ENCODE data around the gene LHFPL6.

The LHFPL6 gene

DNA sequence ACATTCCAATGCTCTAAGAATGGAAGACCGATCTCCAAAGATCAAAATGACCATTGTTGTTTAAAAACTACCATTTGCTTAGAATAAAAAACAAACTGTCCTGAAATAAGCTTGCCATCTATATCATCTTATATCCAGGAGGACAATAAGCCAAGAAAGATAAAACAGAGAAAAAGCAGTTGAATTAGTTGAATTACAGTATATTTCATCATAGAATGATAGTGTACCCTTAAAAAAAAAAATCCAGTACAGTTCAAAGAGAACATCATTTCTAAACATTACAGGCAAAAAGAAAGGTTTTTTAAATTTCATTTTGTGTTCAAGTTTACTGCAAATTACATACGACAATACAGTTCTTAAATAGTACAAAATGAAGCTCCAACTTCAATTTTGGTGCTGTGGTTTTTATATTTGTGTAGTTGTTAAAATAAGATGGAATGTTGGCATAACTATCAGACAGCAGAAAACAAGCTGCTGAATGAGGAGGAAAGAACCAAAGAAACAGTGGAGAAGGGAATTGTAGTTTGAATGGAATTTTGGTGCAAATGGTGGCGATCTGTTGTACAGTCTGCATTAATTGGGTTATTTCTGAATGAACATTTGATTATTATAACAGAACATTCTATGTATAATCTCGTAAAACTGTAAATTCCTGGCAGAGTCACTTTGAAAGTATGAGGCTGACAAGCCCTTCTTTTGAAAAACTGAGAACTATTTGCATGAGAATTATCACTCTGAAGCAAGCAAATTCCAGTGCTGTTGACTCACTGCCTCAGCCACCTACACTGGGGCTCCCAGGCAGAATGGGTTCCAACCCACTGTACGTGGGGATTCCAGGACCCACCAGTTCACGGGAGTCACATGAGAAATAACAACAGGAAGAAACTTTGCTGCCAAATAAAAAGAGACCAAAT lies 37.7 kb downstream of the LHFPL6 start:
- H3K36me3 ChIP-seq (ENCODE audit: control insufficient read depth in 1 of 2, insufficient read depth in 2 of 2, low read length in 2 of 2), result no peaks in the 10 kb centered on the region
- H2AK5ac ChIP-seq (ENCODE audit: low read length), result no peak overlapping the region
- H3K4me3 ChIP-seq (ENCODE audit: low read depth, low read length), result no peak overlapping the region
- no CpG with 5 or more reads among the region's 6 CpGs for WGBS (ENCODE audit: extremely low coverage, insufficient coverage, insufficient read length)
- H3K79me1 ChIP-seq (ENCODE audit: low read length), result no peaks in the 10 kb centered on the region
- H3K9ac ChIP-seq (ENCODE audit: low read length), result no peak overlapping the region
- peak; percentile 62 to 87 for DNase-seq
- no peak overlapping the region for H3K4ac ChIP-seq (ENCODE audit: low read depth, low read length)
- no peak overlapping the region for H3K23ac ChIP-seq (ENCODE audit: low read length)
- no peak overlapping the region for H4K8ac ChIP-seq (ENCODE audit: low read depth, low read length)
- no peak overlapping the region for H2AFZ ChIP-seq (ENCODE audit: insufficient read depth, low read length, poor library complexity)
- no peaks in the 10 kb centered on the region for H3K9me3 ChIP-seq (ENCODE audit: insufficient read depth, low read depth, low read length)
- H3K27ac ChIP-seq (ENCODE audit: low read depth, low read length), result peak overlapping the region; percentile 15
- no peaks in the 10 kb centered on the region for H3K79me2 ChIP-seq (ENCODE audit: control insufficient read depth, insufficient read depth, low read length, poor library complexity)
- no peaks in the 10 kb centered on the region for H3K4me1 ChIP-seq (ENCODE audit: control insufficient read depth in 1 of 2, insufficient read depth in 2 of 2, low read length in 2 of 2)
- H2BK12ac ChIP-seq (ENCODE audit: low read length), result no peak overlapping the region
- H3K27me3 ChIP-seq (ENCODE audit: insufficient read depth, low read length), result no peaks in the 10 kb centered on the region
- H4K12ac ChIP-seq (ENCODE audit: low read depth, low read length), result no peak overlapping the region
- no peak overlapping the region for H2BK120ac ChIP-seq (ENCODE audit: insufficient read depth, low read length, poor library complexity)
- no peak overlapping the region for H2BK5ac ChIP-seq (ENCODE audit: low read depth, low read length, poor library complexity)
- H3K18ac ChIP-seq (ENCODE audit: low read length), result no peak overlapping the region
- peak overlapping the region; percentile 21 for H3K4me2 ChIP-seq (ENCODE audit: low read length)
- no peak overlapping the region for H4K91ac ChIP-seq (ENCODE audit: low read depth, low read length)
- no peak overlapping the region for H3K14ac ChIP-seq (ENCODE audit: low read length)

DNA sequence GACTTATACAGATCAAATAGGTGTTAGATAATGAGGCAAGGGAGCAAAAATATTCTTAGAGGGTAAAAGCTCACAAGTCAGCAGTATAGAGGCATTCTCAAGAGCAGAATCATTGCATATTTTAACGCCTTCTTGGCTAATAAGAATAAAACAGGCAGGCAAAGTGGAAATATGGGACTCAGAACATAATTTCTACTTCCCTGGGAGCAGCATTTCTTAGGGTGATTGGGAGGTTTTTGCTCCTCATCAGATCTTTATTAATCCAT lies 39.6 kb downstream of the LHFPL6 start:
- H3K27me3 ChIP-seq (ENCODE audit: insufficient read depth, low read length), result no peaks in the 10 kb centered on the region
- H2AK5ac ChIP-seq (ENCODE audit: low read length), result no peak overlapping the region
- H2BK12ac ChIP-seq (ENCODE audit: low read length), result no peak overlapping the region
- no peak overlapping the region for H4K91ac ChIP-seq (ENCODE audit: low read depth, low read length)
- peak in 1 of 2 donors; percentile 48 for DNase-seq
- no peak overlapping the region for H3K4ac ChIP-seq (ENCODE audit: low read depth, low read length)
- no peaks in the 10 kb centered on the region for H3K79me2 ChIP-seq (ENCODE audit: control insufficient read depth, insufficient read depth, low read length, poor library complexity)
- no peak overlapping the region for H3K4me2 ChIP-seq (ENCODE audit: low read length)
- no peak overlapping the region for H3K23ac ChIP-seq (ENCODE audit: low read length)
- no peak overlapping the region for H3K27ac ChIP-seq (ENCODE audit: low read depth, low read length)
- H2BK5ac ChIP-seq (ENCODE audit: low read depth, low read length, poor library complexity), result no peak overlapping the region
- H3K79me1 ChIP-seq (ENCODE audit: low read length), result no peaks in the 10 kb centered on the region
- no peak overlapping the region for H3K9ac ChIP-seq (ENCODE audit: low read length)
- H3K4me1 ChIP-seq (ENCODE audit: control insufficient read depth in 1 of 2, insufficient read depth in 2 of 2, low read length in 2 of 2), result no peaks in the 10 kb centered on the region
- H2AFZ ChIP-seq (ENCODE audit: insufficient read depth, low read length, poor library complexity), result no peak overlapping the region
- no peak overlapping the region for H4K12ac ChIP-seq (ENCODE audit: low read depth, low read length)
- H3K4me3 ChIP-seq (ENCODE audit: low read depth, low read length), result no peak overlapping the region
- H3K14ac ChIP-seq (ENCODE audit: low read length), result no peak overlapping the region
- H3K18ac ChIP-seq (ENCODE audit: low read length), result no peak overlapping the region
- H3K36me3 ChIP-seq (ENCODE audit: control insufficient read depth in 1 of 2, insufficient read depth in 2 of 2, low read length in 2 of 2), result no peaks in the 10 kb centered on the region
- H2BK120ac ChIP-seq (ENCODE audit: insufficient read depth, low read length, poor library complexity), result no peak overlapping the region
- whole genome bisulfite sequencing (ENCODE audit: extremely low coverage, insufficient coverage, insufficient read length), result no CpG with 5 or more reads among the region's 1 CpG
- H4K8ac ChIP-seq (ENCODE audit: low read depth, low read length), result no peak overlapping the region
- H3K9me3 ChIP-seq (ENCODE audit: insufficient read depth, low read depth, low read length), result no peaks in the 10 kb centered on the region

DNA sequence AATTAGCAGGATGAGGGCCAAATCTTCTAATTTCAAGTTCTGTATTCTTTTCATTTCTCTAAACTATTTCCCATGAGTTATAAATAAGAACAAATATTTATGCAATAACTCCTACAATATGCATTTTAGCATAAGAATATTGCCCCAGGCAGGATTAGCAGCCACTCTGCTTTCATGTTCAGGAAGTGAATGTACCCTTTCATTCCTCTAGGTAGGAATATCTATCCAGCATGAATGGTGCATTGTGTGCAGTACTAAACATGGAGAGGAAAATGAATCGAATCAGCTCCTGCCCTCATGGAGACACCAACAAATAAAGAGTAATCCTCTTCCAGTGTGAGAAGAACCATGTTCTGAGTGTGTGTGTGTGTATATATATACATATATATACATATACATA lies 41.0 kb downstream of the LHFPL6 start:
- no peak overlapping the region for H3K14ac ChIP-seq (ENCODE audit: low read length)
- no peak overlapping the region for H4K12ac ChIP-seq (ENCODE audit: low read depth, low read length)
- no peaks in the 10 kb centered on the region for H3K27me3 ChIP-seq (ENCODE audit: insufficient read depth, low read length)
- no peak overlapping the region for H3K18ac ChIP-seq (ENCODE audit: low read length)
- H3K4me1 ChIP-seq (ENCODE audit: control insufficient read depth in 1 of 2, insufficient read depth in 2 of 2, low read length in 2 of 2), result no peaks in the 10 kb centered on the region
- no peak overlapping the region for H2AFZ ChIP-seq (ENCODE audit: insufficient read depth, low read length, poor library complexity)
- no peak overlapping the region for H3K4me3 ChIP-seq (ENCODE audit: low read depth, low read length)
- H2BK12ac ChIP-seq (ENCODE audit: low read length), result no peak overlapping the region
- no peaks in the 10 kb centered on the region for H3K9me3 ChIP-seq (ENCODE audit: insufficient read depth, low read depth, low read length)
- H3K23ac ChIP-seq (ENCODE audit: low read length), result no peak overlapping the region
- no peak overlapping the region for H3K9ac ChIP-seq (ENCODE audit: low read length)
- no peak overlapping the region for H3K27ac ChIP-seq (ENCODE audit: low read depth, low read length)
- no peak overlapping the region for H2AK5ac ChIP-seq (ENCODE audit: low read length)
- no CpG with 5 or more reads among the region's 1 CpG for WGBS (ENCODE audit: extremely low coverage, insufficient coverage, insufficient read length)
- H2BK120ac ChIP-seq (ENCODE audit: insufficient read depth, low read length, poor library complexity), result no peak overlapping the region
- no peaks in the 10 kb centered on the region for H3K36me3 ChIP-seq (ENCODE audit: control insufficient read depth in 1 of 2, insufficient read depth in 2 of 2, low read length in 2 of 2)
- H3K4me2 ChIP-seq (ENCODE audit: low read length), result no peak overlapping the region
- H3K4ac ChIP-seq (ENCODE audit: low read depth, low read length), result no peak overlapping the region
- H3K79me1 ChIP-seq (ENCODE audit: low read length), result no peaks in the 10 kb centered on the region
- H4K8ac ChIP-seq (ENCODE audit: low read depth, low read length), result no peak overlapping the region
- DNase-seq, result no peak
- no peaks in the 10 kb centered on the region for H3K79me2 ChIP-seq (ENCODE audit: control insufficient read depth, insufficient read depth, low read length, poor library complexity)
- H2BK5ac ChIP-seq (ENCODE audit: low read depth, low read length, poor library complexity), result no peak overlapping the region
- H4K91ac ChIP-seq (ENCODE audit: low read depth, low read length), result no peak overlapping the region

DNA sequence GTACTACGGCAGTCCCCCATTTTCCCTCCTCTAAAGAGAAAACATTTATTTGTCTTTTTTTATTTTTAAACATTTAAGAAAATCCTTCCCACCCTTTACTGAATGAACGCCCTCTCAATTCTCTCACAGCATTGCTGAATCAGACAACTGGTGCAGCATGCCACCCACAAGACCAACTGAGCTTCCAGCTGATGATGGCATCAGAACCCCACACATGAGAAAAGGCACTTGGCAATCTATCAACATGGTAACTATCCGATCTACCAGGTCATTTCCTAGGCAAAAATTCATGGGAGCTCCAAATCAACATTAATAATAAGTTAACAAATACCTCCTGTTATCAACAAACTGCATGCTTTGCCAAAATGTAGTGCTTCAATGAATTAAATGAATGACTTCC lies 43.1 kb downstream of the LHFPL6 start:
- H2AK5ac ChIP-seq (ENCODE audit: low read length), result no peak overlapping the region
- no peak overlapping the region for H3K4ac ChIP-seq (ENCODE audit: low read depth, low read length)
- no peaks in the 10 kb centered on the region for H3K27me3 ChIP-seq (ENCODE audit: insufficient read depth, low read length)
- no peak overlapping the region for H4K91ac ChIP-seq (ENCODE audit: low read depth, low read length)
- H2BK5ac ChIP-seq (ENCODE audit: low read depth, low read length, poor library complexity), result no peak overlapping the region
- no CpG with 5 or more reads among the region's 3 CpGs for WGBS (ENCODE audit: extremely low coverage, insufficient coverage, insufficient read length)
- H3K79me2 ChIP-seq (ENCODE audit: control insufficient read depth, insufficient read depth, low read length, poor library complexity), result no peaks in the 10 kb centered on the region
- no peaks in the 10 kb centered on the region for H3K9me3 ChIP-seq (ENCODE audit: insufficient read depth, low read depth, low read length)
- H3K18ac ChIP-seq (ENCODE audit: low read length), result no peak overlapping the region
- no peak overlapping the region for H3K4me2 ChIP-seq (ENCODE audit: low read length)
- no peak overlapping the region for H3K23ac ChIP-seq (ENCODE audit: low read length)
- H2BK12ac ChIP-seq (ENCODE audit: low read length), result no peak overlapping the region
- no peak overlapping the region for H2BK120ac ChIP-seq (ENCODE audit: insufficient read depth, low read length, poor library complexity)
- H3K79me1 ChIP-seq (ENCODE audit: low read length), result no peaks in the 10 kb centered on the region
- no peak overlapping the region for H4K12ac ChIP-seq (ENCODE audit: low read depth, low read length)
- no peak overlapping the region for H3K27ac ChIP-seq (ENCODE audit: low read depth, low read length)
- H2AFZ ChIP-seq (ENCODE audit: insufficient read depth, low read length, poor library complexity), result no peak overlapping the region
- H4K8ac ChIP-seq (ENCODE audit: low read depth, low read length), result no peak overlapping the region
- no peak overlapping the region for H3K14ac ChIP-seq (ENCODE audit: low read length)
- no peaks in the 10 kb centered on the region for H3K36me3 ChIP-seq (ENCODE audit: control insufficient read depth in 1 of 2, insufficient read depth in 2 of 2, low read length in 2 of 2)
- no peak overlapping the region for H3K4me3 ChIP-seq (ENCODE audit: low read depth, low read length)
- no peaks in the 10 kb centered on the region for H3K4me1 ChIP-seq (ENCODE audit: control insufficient read depth in 1 of 2, insufficient read depth in 2 of 2, low read length in 2 of 2)
- no peak overlapping the region for H3K9ac ChIP-seq (ENCODE audit: low read length)
- DNase-seq, result no peak

Measured in trophoblast cell (in vitro differentiated cells and primary cell).